GM21515 (cell line): ENCODE measurements around the gene SLC35G3.
"Not testable (repeated sequence)": the region's sequence is repeated elsewhere in the genome, so short reads cannot be mapped to it uniquely, and the experiment has no call there.

Experiments used
- ATAC-seq: cut with Tn5 transposase; IDR thresholded peaks from one replicate; pipeline ENCODE4 v1.9.1; 2021; ENCODE audit not compliant: unreplicated experiment

SLC35G3 gene

GRCh38 chr17:35167046-35167445, 27.1 kb downstream of the SLC35G3 start:
- ATAC-seq, result no peak

- ATAC-seq, result no peak
Measured at GRCh38 chr17:35166526-35166925, 27.7 kb downstream of the SLC35G3 start.

GRCh38 chr17:35164716-35165115, 29.5 kb downstream of the SLC35G3 start:
- no peak for ATAC-seq

DNA sequence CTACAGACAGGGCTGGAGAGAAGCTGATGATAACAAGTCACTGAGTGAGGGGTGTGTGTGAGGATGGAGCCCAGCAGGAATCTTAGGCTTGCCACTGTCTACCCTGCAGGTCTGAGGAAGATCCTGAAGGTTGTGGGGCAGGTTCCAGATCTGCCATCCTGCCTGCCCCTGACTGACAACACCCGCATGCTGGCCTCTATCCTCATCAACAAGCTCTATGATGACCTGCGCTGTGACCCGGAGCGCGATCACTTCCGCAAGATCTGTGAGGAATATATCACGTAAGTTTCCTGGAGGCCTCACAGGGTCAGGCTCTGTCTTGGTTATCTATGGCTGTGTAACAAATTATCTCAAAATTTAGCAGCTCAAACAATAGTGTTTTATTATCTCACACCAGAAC, 30.3 kb downstream of the SLC35G3 start:
- no peak for ATAC-seq

DNA sequence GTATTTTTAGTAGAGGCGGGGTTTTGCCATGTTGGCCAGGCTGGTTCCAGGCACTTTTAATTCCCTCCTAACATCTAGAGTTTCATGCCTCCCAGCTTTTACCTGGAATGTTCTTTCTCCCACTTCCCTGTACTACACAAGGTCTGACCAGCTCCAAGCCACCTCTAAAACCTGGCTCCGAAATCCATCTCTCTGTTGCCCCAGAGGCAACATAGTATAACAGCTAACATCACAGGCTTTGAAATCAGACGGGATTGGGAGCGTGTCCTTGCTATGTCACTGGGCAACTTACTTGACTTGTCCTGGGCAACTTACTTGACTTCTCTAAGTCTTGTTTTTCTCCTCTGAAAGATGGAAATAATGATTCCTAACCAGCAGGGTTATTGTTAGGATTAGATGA, 31.4 kb downstream of the SLC35G3 start:
- no peak for ATAC-seq

DNA sequence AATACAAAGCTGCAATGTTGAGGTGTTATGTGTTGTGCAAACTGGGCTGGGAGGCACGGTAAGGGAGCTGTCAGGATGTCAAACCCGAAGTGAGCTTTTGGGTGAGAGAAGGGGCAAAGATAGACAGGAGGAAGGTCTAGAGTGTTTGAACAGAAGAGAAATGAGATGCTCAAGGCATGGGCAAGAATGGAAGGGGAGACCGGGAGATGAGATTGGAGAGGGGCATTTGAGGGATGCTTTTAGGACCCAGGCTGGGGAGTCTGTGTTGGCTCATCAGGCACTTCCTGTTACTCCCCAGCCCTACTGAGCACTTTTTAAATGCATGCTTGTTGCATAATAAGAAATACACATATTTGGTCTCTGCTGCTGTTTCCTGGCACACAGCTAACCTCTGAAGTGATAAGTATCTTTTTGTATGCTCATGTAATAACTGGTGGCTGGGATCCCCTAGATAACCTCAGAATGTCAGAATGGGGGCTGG, 32.9 kb downstream of the SLC35G3 start:
- ATAC-seq, result no peak

DNA sequence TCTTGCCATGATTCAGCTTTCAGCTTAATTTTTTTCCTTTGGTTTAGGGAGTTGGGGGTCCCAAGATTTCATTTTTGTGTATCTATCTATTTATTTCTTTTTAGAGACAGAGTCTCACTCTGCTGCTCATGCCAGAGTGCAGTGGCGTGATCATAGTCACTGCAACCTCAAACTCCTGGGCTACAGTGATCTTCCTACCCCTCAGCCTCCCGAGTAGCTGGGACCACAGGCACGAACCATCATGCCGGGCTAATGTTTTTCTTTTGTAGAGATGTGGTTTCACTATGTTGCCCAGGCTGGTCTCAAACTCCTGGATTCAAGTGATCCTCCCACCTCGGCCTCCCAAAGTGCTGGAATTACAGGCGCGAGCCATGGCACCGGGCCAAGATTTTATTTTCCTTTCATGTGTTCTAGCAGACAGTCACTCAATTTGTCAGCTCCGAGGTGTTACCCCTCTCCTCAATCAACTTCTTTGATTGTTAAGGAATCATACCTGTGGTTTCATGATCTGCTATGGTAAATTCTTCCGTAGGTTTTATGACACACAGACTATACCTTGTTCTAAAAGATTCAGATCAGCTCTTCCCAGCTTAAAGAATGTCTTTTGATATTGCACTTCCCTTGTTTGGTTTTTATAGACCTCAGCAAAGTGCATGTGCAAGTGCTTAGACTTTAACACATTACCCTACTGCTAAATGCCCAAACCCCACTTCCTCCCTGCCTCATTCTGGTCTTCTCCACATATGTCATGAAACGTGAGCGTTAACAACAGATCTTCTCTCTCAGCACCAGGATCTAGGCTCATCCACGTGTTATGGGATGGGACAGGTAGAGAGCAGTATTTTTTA, 33.6 kb downstream of the SLC35G3 start:
- ATAC-seq, result no peak

DNA sequence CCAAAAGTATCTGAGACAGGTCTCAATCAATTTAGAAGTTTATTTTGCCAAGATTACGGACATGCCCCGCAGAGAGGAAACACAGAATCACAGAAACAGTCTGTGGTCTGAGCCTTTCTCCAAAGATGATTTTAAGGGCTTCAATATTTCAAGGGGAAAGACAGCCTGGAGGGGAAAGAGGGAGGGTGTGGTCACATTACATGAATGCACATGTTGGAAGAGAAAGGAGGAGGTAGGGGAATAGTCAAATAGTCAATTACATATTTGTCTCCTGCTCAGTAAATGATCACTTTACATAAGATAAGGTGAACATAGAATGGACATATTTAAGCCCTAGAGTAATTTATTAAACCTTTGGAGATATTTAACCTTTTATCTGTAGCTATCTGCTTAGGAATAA, 34.3 kb downstream of the SLC35G3 start:
- ATAC-seq, result no peak

- ATAC-seq, result no peak
Measured at GRCh38 chr17:35155246-35155645, 38.9 kb downstream of the SLC35G3 start.

DNA sequence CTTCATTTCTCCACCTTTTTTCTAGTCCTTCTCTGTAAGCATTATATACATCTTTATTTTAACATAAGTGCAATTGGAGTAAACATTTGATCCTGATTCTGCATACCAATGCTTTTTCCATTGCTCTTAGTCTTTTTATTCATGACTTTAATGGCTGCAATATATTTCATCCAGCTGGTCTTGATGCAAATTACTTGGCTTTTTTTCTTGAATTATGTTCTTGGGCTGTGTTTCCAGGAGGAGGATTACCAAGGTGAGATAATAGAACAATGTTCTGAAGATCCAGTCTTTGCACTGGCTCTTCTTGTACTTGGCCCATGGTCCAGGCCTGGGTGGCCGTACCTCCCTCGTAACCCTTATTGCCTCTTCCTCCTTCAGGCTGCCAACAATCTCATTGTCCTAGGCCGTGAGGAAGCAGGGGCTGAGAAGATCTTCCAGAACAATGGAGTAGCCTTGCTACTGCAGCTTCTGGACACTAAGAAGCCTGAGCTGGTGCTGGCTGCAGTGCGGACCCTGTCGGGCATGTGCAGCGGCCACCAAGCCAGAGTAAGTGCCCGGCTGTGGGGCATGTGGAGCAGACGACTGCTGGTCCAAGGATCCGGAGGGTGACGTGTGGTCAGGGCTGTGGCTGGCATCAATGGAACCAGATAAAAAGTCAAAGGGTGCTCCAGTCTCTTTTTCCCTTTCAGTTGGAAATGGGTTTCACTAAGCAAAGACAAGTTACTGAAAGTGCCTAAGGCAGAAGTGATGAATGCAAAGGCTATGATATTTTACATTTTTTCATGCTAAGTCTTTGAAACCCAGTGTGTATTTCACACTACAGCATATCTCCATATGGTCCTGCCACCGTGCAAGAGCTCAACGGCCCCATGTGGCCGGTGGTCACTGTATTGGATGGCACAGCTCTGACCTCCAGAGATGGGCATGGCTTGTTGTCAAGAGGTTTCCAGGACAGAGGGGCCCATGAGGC, 39.7 kb downstream of the SLC35G3 start:
- ATAC-seq, result no peak

DNA sequence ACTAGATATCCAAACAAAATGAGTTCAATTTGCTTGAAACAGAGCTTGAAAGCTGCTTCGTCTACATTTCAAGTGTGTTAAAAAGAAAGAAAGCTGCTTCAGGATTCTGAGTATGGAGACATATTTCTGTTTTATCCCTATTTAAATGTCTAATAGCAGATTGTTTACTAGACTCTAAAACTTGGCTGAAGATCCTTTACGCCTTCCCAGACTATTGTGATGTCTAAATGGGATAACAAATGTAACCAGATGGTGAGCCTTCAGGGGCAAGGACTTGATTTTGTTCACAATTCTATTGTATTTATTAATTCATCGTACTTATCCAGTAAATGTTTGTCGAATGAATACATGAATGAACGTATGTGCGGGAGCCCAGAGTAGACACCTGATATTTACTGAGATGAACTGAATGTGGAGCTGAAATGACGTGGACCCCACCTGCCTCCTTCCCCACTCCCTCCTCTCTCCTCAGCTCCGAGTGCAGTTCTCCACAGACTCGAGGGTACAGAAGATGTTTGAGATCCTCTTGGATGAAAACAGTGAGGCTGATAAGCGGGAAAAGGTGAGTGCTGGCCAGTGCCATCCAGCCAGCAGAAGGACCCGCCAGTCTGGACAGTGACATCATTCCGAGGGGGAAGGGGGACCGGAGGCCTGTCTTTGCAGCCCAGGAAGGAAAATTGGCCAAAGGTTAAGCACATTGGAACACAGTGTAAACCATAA, 41.6 kb downstream of the SLC35G3 start:
- ATAC-seq, result no peak

- not testable (repeated sequence) for ATAC-seq
Measured at GRCh38 chr17:35151080-35151479, 43.1 kb downstream of the SLC35G3 start.

DNA sequence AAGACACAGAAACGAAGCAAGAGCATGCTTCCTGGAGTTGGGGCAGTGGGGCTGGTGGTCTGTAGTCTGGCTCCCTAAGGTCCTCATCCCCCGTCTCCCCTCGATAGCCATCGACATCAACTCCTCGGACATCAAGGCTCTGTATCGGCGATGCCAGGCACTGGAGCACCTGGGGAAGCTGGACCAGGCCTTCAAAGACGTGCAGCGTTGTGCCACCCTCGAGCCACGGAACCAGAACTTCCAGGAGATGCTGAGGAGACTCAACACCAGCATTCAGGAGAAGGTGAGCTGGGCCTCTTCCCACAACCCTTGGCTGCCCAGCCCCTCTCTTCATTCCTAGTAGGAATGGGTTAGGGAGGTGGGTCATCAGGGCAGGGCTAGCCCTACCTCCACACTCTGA, 44.3 kb downstream of the SLC35G3 start:
- ATAC-seq, result no peak

DNA sequence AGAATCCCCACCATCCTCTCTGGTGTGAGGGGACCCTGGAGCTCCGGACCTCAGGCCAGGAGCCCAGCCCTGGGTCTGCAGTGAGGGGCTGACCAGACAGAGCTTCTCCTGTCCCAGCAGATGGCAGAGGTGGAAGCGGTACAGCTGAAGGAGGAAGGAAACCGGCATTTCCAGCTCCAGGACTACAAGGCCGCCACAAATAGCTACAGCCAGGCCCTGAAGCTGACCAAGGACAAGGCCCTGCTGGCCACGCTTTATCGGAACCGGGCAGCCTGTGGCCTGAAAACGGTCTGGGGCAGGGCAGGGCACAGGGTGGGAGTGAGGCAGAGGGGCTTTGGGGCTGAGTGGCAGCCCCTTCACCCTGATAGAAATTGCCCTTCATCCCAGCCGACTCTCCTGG, 46.0 kb downstream of the SLC35G3 start:
- ATAC-seq, result no peak

- ATAC-seq, result no peak
Measured at GRCh38 chr17:35147375-35147905, 46.8 kb downstream of the SLC35G3 start, which contains the start of gene UNC45B. Gene UNC45B (plus strand): TSS chr17:35147817. CDS start chr17:35148264, 447 bp downstream.

GRCh38 chr17:35146214-35146833, 47.9 kb downstream of the SLC35G3 start:
- no peak for ATAC-seq

DNA sequence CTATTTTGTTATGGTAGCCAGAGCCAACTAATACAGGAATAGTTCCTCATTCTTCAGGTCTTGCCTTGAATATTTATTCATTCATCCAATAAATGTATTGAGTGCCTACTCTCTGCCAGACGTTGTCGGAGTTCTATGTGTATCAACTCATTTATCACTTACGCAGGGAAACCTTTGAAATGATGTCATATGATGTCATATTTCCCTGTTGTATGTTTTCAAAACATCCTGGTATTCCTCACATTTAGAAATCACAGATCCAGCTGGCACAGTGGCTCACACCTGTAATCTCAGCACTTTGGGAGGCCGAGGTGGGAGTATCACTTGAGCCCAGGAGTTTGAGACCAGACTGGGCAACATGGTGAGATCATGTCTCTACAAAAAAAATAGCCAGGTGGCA, 49.4 kb downstream of the SLC35G3 start:
- no peak for ATAC-seq
